ENCODE data around the gene SLC25A6. TPM values are rescaled to one million over a fixed set of nuclear protein-coding genes. Genes with fewer than 3 reads are reported as not detected.
"Not testable (repeated sequence)": the region's sequence is repeated elsewhere in the genome, so short reads cannot be mapped to it uniquely, and the experiment has no call there.

The SLC25A6 gene
- polyA plus RNA-seq, 1 of the 3 experiments (the other 2 are of a cell fraction): 981 TPM

DNA sequence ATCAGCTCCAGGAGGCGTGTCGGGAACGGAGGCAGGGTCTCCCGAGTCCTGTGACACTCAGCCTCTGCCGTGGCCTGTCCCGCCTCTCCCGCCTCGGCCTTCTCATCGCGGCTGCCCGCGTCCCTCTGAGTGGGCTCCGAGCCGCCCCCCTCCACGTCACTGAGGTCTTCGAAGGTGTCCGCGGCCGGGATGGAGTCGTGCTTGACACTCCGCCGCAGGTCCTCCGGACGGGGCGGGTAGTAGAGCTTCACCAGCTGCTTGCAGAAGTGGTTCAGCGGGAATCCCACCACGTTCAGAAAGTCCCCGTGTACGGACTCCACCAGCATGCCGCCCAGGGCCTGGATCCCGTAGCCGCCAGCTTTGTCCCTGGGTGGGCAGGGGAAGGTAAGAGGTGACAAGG lies 35.8 kb upstream of the SLC25A6 start:
- Histone ChIP-seq H3K4me1 (ENCODE audit: control insufficient read depth in 1 of 2, insufficient read depth in 2 of 2, low read depth in 1 of 2, low read length in 1 of 2) (no peaks in the 10 kb centered on the region), H2AFZ (ENCODE audit: low read depth) (no peak overlapping the region), H3K9ac (no peak overlapping the region), H3K4me2 (no peak overlapping the region), H3K79me2 (ENCODE audit: insufficient read depth) (no peaks in the 10 kb centered on the region), H3K36me3 (replicated peaks in 1 of 2; ENCODE audit: control insufficient read depth in 1 of 2, insufficient read depth in 2 of 2, low read length in 1 of 2) (peaks cover 0 to 15% of the 10 kb centered on the region in 2 experiments), H4K20me1 (ENCODE audit: insufficient read depth) (no peaks in the 10 kb centered on the region), H3K4me3 (ENCODE audit: low read depth in 2 of 2, low read length in 1 of 2) (no peak overlapping the region), H3K27ac (ENCODE audit: low read depth in 2 of 2, low read length in 1 of 2) (no peak overlapping the region), H3K9me3 (no peaks in the 10 kb centered on the region), H3K9me2 (no peaks in the 10 kb centered on the region), H3K27me3 (ENCODE audit: insufficient read depth) (no peaks in the 10 kb centered on the region), H3F3A (replicated peaks; ENCODE audit: insufficient read depth) (no peaks in the 10 kb centered on the region)
- CTCF ChIA-PET: no interaction called here
- WGBS (ENCODE audit: low lambda C conversion rate): 94% methylated on average over 26 of the region's 32 CpGs
- TF ChIP-seq YY1 (IDR thresholded peaks at IDR 0.05; ENCODE audit: low read depth) (no peak), USF1 (IDR thresholded peaks at IDR 0.05; ENCODE audit: borderline replicate concordance, low read depth) (no peak), EP300 (IDR thresholded peaks at IDR 0.05; ENCODE audit: borderline replicate concordance in 1 of 2, low read depth in 1 of 2, low read length in 1 of 2) (no peak), FOSL2 (IDR thresholded peaks at IDR 0.05; ENCODE audit: borderline replicate concordance, low read depth) (no peak), RXRA (IDR thresholded peaks at IDR 0.05; ENCODE audit: borderline replicate concordance, low read depth) (no peak), RCOR1 (IDR thresholded peaks at IDR 0.05; ENCODE audit: low read length) (no peak), SIN3A (IDR thresholded peaks at IDR 0.05; ENCODE audit: borderline replicate concordance, low read depth, low read length) (no peak), ELF1 (IDR thresholded peaks at IDR 0.05) (no peak), REST (IDR thresholded peaks at IDR 0.05; ENCODE audit: low read depth, low read length) (no peak), MXI1 (IDR thresholded peaks at IDR 0.05; ENCODE audit: low read depth, low read length) (no peak), TAF1 (IDR thresholded peaks at IDR 0.05; ENCODE audit: borderline replicate concordance, low read depth, low read length) (no peak), ZBTB33 (IDR thresholded peaks at IDR 0.05; ENCODE audit: borderline replicate concordance, low read depth) (no peak), TEAD4 (IDR thresholded peaks at IDR 0.05; ENCODE audit: borderline replicate concordance, insufficient read depth) (no peak), FOXJ3 (CRISPR knock-in tag; IDR thresholded peaks at IDR 0.05) (no peak)
- TF ChIP-seq, protein P1, sequence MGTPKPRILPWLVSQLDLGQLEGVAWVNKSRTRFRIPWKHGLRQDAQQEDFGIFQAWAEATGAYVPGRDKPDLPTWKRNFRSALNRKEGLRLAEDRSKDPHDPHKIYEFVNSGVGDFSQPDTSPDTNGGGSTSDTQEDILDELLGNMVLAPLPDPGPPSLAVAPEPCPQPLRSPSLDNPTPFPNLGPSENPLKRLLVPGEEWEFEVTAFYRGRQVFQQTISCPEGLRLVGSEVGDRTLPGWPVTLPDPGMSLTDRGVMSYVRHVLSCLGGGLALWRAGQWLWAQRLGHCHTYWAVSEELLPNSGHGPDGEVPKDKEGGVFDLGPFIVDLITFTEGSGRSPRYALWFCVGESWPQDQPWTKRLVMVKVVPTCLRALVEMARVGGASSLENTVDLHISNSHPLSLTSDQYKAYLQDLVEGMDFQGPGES (IDR thresholded peaks at IDR 0.05; ENCODE audit: low read depth, low read length): no peak
- no peak for DNase-seq
- POLR2A ChIA-PET: no interaction called here

DNA sequence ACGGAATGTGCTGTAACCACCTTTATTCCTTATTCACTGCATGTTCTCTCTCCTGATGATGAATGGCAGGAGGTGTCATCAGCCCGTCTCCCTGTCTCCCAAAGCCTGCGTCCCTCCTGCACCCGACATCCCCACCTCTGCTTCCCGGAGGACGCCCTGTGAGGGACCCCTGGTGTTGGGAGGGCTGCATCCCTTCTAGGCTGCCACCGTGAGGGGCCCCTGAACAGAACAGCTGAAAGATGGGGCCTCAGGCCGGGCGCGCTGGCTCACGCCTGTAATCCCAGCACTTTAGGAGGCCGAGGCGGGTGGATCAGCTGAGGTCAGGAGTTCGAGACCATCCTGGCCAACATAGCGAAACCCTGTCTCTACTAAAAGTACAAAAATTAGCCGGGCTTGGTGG lies 34.4 kb upstream of the SLC25A6 start:
- POLR2A ChIA-PET; H4K20me1 ChIP-seq (ENCODE audit: insufficient read depth); CTCF ChIA-PET; H3K4me3 ChIP-seq (ENCODE audit: low read depth in 2 of 2, low read length in 1 of 2); H3K4me2 ChIP-seq; H3K9ac ChIP-seq; H3K79me2 ChIP-seq (ENCODE audit: insufficient read depth); H3K27ac ChIP-seq (ENCODE audit: low read depth in 2 of 2, low read length in 1 of 2); H3K9me3 ChIP-seq; H3K27me3 ChIP-seq (ENCODE audit: insufficient read depth); DNase-seq; H3K4me1 ChIP-seq (ENCODE audit: control insufficient read depth in 1 of 2, insufficient read depth in 2 of 2, low read depth in 1 of 2, low read length in 1 of 2); H3K9me2 ChIP-seq; H2AFZ ChIP-seq (ENCODE audit: low read depth); H3F3A ChIP-seq (replicated peaks; ENCODE audit: insufficient read depth): not testable (repeated sequence)
- 88% methylated on average over 16 of the region's 16 CpGs for WGBS (ENCODE audit: low lambda C conversion rate)
- peaks cover 0 to 24% of the 10 kb centered on the region in 2 experiments for H3K36me3 ChIP-seq (replicated peaks in 1 of 2; ENCODE audit: control insufficient read depth in 1 of 2, insufficient read depth in 2 of 2, low read length in 1 of 2)

Measured in SK-N-SH (cell line).